HG02763 (cell line): ENCODE results near the gene MYOD1.

Experiments used
- ATAC-seq: cut with Tn5 transposase; IDR thresholded peaks from one replicate; pipeline ENCODE4 v1.9.1; 2021; ENCODE audit warnings: mild to moderate bottlenecking, moderate library complexity; ENCODE audit not compliant: unreplicated experiment

The MYOD1 gene

GRCh38 chr11:17700991-17701390 is 18.4 kb upstream of the MYOD1 start:
- ATAC-seq, result no peak

- ATAC-seq, result no peak
These were observed 16.5 kb upstream of the MYOD1 start for GRCh38 chr11:17702876-17703275.

DNA sequence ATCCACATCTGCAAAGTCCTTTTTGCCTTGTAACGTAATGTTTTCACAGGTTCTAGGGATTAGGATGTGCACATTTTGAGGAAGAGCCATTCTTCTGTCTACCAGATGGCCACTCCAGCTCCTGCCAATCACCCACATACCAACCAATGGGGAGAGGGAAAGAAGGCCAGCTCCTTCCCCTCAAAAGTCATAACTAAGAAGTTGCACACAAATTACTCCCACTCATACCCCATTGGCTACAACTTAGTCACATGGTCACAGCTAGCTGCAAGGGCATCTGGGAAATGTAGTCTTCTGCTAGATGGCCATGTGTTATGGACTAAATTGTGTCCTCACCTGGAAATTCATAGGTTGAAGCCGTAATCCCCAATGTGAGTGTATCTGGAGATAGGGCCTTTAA is 15.4 kb upstream of the MYOD1 start:
- no peak for ATAC-seq

GRCh38 chr11:17707830-17708229 is 11.5 kb upstream of the MYOD1 start:
- ATAC-seq, result no peak

DNA sequence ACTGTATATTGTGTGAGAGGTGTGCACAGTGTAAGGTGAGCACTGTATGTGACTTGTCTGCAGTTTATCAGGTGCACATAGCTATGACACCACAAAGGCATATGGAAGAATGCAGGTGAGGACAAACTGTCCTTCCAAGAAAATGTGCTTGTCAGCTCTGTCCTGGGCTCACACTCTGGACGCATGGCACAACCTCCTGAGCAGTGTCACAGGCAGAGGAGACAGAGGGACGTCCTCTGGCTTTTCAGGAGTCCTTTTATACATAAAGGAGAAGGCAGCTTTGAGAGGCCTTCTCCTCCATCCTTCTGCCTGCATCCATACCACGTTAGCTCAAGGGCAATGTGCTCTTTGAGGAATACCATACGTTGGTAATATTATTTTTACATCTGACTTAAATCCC is 7.5 kb upstream of the MYOD1 start:
- no peak for ATAC-seq

- ATAC-seq, result no peak
These were observed 5.5 kb upstream of the MYOD1 start for GRCh38 chr11:17713851-17714250.

- no peak for ATAC-seq
These were observed 5.0 kb upstream of the MYOD1 start for GRCh38 chr11:17714356-17714854.

DNA sequence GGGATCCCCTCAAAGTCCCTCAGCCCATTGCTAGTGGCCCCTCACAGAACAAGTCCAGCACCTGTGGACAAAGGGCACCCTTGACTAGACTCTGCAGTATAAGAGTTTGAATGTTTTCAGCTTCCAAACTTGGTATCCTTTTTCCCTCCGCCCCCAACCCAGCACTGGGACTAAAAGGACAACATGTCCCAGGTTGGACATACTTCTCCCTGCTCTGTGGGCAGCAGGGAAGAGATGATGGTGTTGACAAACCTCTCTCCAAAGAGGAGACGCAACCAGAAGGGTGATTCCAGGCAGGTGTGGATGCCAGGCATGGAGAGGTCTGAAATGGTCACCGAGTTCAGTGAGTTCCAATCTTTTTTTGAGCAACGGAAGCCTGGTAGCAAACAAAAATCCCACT is 4.5 kb upstream of the MYOD1 start:
- no peak for ATAC-seq

DNA sequence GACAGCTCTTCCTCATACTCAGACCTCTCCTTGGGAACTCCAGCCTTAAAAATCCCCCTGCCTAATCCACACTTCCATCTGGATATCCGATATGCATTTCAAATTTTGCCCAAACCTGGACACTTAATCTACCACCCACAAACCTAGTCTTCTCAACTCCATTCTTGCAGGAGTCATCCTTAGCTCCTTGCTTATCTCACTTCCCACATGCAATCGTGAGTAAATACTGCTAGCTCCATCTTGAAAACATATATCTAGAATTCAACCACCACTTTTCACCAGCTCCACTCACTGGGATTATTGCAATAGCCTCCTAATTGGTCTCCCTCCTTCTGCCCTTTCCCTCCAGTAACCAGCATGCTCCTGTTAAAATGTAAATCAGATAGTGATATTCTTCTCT is 2.6 kb upstream of the MYOD1 start:
- ATAC-seq, result no peak

- no peak for ATAC-seq
These were observed 1.4 kb upstream of the MYOD1 start for GRCh38 chr11:17718015-17718414.

DNA sequence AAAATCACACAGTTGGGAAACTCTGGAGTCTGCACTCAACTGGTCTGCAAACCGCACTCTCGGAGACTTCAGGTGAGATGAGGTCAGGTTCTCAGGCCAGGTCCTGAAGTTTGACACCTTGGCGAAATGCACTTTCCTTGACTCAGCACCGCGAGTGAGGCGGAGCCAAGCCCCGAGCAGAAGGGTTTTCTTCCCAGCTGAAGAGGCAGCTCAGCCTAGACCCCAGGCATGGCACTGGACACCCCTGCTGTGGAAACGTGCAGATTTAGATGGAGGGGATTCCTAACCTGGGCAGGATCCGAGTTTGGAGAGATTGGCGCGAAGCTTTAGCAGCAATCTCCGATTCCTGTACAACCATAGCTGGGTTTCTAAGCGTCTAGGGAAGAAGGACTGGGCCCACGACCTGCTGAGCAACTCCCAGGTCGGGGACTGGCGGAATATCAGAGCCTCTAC is 835 bp upstream of the MYOD1 start:
- ATAC-seq, result no peak

DNA sequence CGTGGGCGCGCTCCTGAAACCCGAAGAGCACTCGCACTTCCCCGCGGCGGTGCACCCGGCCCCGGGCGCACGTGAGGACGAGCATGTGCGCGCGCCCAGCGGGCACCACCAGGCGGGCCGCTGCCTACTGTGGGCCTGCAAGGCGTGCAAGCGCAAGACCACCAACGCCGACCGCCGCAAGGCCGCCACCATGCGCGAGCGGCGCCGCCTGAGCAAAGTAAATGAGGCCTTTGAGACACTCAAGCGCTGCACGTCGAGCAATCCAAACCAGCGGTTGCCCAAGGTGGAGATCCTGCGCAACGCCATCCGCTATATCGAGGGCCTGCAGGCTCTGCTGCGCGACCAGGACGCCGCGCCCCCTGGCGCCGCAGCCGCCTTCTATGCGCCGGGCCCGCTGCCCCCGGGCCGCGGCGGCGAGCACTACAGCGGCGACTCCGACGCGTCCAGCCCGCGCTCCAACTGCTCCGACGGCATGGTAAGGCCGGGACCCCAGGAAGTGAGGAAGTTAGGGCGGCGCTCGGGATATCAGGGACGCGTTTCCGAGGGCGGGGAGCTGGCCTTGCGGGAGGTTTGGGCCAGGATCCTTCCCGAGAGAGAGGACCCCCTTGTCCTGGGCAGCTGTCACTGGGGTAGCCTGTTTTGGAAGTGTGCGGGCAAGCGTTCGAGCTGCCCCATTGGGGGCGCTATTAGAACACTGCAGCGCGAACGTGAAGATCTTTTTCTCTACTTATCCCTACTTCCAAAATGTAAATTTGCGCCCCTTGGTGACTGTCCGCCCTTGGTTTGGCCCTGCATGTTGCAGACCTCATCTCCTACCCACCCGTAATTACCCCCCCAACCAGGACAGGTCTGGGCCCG is 796 bp downstream of the MYOD1 start:
- ATAC-seq, result no peak

DNA sequence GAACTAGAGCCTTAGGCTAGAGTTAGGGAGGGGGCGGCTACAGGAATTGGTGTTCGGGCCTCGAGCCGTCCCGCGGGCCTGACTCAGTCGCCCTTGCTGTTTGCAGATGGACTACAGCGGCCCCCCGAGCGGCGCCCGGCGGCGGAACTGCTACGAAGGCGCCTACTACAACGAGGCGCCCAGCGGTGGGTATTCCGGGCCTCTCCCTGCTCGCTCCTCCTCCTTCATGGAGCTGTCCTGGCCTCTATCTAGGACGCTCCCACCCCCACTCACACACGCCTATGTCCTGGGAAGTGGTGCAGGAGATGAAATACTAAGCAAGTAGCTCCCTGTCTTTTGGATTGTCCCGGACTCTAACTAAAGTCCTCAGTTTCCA is 1.4 kb downstream of the MYOD1 start:
- ATAC-seq, result no peak

GRCh38 chr11:17721242-17721999 is 2.0 kb downstream of the MYOD1 start:
- ATAC-seq, result no peak

DNA sequence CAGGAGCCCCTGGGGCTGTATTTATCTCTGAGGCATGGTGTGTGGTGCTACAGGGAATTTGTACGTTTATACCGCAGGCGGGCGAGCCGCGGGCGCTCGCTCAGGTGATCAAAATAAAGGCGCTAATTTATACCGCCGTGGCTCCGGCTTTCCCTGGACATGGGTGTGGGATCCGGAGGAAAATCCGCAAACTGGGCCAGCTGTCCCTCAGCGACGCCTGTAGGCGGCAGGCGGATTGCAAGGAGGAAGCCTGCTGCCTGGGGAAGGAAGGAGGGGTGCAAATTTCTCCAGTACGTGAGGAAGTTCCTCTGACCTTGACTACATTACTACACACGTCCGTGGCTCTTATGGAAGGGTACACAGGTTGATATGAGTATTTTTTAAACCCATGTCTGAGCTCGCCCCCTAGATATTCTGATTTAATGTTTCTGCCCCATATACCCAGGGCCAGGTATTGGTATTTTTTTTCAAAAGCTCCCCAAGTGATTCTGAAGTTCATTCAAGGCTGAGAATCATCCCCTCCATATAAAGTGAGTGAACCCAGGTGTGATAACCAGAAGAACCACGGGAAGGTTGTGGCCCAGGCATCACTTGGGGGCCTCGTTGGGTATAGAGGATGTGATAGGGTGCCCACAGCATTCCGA is 2.8 kb downstream of the MYOD1 start:
- no peak for ATAC-seq

DNA sequence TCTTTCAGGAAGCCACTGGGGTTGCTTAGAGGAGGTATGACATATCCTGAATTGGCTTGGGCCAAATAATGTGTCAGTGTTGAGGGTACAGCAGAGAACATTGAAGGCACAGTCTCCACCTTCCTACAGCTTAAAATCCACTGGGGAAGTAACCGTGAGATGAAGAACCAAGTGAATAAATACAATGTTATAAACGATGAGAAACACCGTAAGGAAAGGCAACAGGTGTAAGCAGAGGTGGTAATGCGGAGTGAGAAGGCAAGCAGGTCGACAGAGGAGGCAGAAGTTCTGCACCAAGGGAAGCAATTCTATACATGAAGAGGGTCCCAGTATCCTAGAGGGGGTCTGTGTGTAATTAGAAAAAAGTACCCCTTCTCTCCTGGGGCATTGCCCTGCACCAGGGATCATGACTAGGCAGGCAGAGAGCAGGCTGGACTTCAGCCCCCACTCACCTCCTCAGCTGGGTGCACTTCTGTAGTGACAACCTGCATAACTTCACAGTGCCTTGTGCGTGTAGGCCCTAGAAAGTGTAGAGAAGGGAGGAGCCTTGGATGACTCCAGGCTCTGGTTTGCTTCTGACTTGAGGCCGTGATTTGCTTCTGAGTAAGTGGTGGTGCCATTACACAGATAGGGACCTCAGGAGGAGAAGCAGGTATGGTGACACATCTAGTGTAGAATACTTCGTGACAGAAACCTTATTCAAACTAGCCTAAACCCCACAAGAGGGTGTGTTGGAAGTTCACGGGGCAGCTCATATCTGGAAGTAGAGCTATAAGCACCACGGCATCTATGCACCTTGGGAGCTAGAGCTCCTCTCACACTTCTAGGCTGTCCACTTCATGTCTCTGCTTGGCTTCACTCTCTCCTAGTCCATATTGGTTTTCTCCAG is 4.9 kb downstream of the MYOD1 start:
- ATAC-seq, result no peak

GRCh38 chr11:17725174-17725573 is 5.8 kb downstream of the MYOD1 start:
- ATAC-seq, result no peak

GRCh38 chr11:17730137-17730536 is 10.8 kb downstream of the MYOD1 start:
- no peak for ATAC-seq

DNA sequence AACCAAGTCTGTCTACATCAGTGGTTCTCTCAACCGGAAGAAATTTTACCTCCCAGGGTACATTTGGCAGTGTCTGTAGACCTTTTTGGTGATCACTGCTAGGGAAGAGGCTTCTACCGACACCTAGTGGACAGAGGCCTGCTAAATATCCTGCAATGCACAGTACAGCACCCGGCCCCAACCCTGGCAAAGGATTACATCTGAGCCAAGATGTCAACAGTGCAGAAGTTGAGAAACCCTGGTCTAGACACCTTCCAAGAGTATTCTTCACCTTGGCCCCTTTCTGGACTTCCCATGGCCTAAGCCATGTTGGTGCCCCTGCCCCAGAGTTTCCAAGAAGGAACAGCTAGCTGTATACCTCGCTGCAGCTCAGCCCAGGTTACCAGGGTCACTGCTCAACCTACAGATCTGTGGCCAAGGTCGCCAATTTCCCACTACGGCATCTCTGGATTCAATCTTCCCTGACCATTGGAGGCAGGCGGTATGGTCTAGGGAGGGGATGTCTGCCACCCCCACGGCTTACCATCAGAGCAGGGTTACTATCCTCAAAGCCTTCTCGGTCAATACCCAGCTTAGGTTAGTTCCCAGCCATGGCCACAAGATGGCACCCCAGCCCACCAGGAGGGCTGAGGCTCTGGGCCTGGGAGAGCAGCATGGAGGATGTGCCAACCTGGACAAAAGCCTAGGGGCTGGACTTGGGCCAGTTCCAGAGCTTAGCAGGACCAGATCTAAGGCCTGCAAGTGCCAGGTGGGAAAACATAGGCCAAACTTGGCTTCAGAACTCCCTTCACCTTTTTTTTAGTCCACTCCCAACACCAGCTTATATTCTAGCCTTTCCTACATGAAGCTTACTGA is 11.5 kb downstream of the MYOD1 start:
- peak; percentile 71 for ATAC-seq

DNA sequence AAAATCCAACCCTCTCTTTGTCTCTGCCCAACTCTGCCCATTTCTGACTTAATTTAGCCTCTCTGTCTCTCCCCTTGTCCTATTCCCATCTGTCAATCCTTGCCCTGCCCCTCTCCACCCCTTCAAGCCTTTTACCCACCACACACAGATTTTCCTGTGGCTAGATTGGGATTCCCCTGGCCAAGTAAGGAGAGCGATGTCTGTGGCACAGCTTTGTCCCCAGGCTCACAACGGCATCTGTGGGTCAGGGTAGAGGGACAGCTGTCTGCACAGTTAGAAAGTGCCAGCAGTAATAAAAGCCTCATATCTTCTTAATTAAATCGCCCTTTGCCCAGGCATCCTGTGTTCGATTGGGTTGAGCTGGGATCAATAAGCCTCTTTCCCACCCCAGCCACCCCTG is 13.9 kb downstream of the MYOD1 start:
- ATAC-seq, result no peak
